ENCODE data around the gene ARVCF.
A peak's percentile ranks its signal among the peaks of the same experiment; 100 is the strongest.

ARVCF gene

DNA sequence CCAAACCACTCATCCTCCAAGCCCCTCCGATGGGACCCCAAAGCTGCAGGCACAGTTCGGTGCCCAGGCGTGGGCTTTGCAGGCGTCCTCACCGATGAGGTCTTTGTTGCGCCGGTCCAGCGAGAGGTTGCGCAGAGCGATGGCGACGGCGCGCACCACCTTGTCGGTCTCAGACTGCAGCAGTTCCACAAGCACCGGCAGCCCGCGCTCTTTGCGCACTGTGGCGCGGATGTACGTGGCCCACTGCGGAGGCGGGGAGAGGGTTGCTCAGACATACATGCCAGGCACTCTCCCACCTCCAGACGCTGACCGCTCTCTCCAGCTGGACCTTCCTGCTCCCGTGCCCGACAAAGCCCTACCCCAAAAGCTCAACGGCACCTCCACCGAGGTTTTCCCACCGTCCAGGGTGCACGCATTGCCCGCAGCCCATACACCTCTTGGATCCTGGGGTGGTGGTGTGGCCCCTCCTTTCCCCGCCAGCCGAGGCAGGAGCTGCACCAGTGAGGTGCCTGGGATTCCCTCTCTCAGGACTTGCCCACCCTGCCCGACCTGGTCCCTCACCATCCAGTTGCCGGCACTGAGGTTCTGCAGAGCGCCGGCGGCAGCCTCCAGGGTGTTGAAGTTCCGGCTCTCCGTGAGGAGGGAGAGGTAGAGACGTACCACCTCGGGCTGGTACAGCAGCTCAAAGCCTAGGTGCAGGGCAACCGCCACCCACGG lies 42.9 kb downstream of the ARVCF start:
- DNase-seq (ENCODE audit: low read depth, low spot score), result no peak

DNA sequence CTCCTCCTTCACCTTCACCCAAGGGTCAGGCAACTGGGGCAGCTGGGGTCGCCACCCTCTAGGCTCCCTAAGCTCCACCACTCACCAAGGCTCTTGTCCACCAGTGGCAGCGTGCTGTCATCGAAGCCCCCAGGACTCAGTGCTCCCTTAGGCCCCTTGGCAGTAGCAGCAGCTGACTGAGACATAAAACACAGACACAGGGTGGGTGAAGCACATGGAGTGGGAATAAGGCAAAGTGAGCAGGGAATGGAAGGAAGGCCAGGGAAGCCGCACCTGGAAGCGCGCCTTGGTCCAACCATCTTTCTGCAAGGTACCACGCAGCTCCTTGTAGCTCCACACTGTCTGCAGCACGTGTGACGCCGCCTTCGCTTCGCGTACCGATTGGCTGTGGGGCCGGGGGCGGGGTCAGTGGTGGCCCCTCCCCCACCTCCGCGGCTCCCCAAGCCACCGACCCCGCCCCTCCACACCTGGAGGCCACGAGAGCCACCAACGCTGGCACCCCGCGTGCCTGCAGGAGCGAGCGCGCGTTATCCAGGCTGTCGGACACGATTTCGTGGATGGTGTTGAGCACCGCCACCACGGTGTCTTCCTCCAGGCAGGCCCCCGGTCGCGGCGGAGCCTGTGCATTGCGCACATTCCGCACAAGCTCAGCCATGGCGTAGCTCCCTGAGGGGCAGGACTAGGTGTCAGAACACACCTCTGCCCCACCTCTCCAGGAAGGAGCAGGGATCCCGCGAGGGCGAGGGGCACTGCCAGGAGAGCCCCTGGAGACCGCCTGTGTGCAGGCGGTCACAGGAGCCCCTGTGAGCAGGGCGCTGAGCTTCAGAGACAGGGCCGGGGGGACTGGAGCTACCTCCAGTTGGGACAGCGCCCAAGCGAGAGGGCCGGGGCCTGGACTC lies 43.7 kb downstream of the ARVCF start:
- no peak for DNase-seq (ENCODE audit: low read depth, low spot score)

DNA sequence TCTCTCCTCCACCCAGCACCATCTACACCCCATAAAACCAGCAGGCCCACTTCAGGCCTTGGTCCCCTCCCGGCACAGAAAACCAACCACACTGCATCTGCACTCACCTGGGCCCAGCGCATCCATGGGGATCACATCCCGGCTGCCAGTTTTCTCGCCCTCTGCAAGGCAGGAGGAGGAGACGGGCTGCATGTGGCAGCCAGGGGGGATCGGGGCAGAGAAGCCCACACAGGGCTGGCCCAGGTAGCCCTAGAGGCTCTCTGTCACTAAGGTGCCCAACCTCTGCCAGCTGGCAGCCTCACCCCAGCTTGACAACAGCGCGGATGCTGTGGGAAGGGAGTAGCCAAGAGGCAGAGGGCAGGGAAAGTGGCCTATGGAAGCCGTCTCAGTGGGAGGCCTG lies 44.4 kb downstream of the ARVCF start:
- no peak for DNase-seq (ENCODE audit: low read depth, low spot score)

DNA sequence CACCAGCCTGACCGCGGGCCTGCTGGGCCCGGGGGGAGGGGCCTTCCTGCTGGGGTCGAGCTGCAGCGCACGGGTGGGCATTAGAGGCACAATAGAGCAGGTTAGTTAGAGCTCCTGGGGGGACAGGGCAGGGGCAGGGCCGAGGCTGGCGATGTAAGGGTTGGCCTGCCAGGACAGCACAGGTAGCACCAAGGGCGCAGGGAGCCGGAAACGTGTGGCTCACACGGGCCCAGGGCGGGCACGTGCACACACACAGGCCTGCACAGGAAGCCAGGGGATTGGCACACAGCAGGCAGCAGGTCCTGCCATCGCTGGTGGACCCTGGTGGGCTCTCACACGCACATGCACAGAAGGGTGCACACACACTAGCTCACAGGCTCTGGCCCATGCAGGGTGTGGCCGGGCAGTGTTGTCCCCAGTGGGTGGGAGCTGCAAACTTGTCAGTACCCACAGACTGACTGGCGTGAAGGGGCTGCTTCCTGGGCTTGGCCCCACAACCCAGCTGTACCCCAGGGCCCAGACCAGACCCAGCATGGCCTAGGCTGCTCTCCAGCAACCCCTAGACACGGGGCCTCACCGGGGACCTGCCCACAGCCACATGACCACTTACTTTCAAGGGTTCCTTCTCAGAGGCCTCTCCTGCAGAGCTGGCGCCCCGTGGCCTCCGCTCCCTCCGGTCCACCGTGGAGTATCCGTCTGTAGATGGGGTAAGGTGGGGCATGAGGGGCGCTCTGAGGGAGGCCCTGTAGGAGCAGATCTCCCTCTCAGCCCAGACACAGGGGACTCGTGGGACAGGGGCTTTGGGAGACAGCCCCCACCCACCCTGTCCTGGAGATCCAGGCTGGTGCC lies 45.1 kb downstream of the ARVCF start:
- no peak for DNase-seq (ENCODE audit: low read depth, low spot score)

DNA sequence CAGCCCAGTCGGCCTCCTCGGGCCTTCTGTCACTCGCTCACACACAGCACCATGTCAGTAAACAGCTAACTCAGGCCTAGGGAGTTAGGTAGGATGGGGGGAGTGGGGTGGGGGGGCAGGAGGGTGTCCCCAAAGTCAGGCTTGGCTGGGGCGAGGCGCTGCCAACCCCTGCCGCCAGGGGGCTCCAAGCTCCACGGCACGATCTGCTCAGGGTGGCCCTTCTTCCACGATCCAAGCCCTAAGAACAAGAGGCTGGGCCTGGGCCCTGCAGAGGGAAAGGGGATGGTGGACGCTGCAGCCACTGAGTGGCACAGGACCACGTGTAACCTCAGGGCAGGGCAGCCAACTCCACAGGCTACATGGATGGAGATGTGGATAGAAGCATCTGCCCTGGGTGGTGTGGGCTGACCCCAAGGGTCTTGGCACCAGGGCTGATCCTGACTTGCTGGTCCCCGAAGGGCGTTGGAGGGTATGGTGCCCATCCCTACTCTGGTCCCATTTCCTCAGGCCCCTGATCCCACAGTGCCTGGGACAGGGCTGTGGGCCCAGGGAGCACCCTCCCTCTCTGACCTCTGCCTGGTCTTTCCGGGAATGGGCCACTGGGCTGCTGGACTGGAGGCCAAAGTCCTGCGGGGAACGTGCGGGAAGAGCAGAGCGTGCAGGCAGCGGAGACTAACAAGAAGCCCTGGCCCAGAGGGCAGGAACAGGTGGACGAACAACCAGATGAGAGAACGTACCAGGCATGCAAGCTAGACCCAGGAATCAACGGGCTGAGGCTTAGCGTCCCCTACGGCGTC lies 45.9 kb downstream of the ARVCF start:
- DNase-seq (ENCODE audit: low read depth, low spot score), result peak; percentile 65

DNA sequence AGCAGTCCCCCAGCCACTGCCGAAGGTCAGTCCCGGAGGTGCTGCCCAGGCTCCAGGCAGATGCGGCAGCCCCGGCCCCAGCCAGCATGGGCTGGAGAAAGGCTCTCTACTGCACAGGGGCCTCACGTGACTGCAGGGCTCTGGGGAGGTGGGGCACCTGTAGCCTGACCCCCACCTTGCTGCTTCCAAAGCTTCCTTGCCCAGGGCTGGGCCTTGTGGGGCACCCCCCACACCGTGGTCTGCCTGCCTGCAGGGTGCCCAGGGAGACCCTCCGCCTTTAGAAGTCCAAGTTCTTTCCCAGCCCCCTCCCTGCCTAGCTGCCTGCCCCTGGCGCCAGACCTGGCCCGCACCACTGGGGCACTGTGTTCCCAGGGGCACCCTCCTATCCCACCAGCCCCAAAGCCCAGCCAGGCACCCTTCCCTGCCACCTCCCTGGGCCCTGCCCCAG lies 46.6 kb downstream of the ARVCF start:
- no peak for DNase-seq (ENCODE audit: low read depth, low spot score)

DNA sequence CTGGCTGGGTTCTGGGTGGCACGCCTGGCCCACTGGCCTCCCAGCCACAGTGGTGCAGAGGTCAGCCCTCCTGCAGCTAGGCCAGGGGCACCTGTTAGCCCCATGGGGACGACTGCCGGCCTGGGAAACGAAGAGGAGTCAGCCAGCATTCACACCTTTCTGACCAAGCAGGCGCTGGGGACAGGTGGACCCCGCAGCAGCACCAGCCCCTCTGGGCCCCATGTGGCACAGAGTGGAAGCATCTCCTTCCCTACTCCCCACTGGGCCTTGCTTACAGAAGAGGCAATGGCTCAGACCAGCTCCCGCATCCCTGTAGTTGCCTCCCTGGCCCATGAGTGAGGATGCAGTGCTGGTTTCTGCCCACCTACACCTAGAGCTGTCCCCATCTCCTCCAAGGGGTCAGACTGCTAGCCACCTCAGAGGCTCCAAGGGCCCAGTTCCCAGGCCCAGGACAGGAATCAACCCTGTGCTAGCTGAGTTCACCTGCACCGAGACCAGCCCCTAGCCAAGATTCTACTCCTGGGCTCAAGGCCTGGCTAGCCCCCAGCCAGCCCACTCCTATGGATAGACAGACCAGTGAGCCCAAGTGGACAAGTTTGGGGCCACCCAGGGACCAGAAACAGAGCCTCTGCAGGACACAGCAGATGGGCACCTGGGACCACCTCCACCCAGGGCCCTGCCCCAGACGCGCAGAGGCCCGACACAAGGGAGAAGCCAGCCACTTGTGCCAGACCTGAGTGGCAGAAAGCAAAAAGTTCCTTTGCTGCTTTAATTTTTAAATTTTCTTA lies 47.3 kb downstream of the ARVCF start:
- DNase-seq (ENCODE audit: low read depth, low spot score), result no peak

DNA sequence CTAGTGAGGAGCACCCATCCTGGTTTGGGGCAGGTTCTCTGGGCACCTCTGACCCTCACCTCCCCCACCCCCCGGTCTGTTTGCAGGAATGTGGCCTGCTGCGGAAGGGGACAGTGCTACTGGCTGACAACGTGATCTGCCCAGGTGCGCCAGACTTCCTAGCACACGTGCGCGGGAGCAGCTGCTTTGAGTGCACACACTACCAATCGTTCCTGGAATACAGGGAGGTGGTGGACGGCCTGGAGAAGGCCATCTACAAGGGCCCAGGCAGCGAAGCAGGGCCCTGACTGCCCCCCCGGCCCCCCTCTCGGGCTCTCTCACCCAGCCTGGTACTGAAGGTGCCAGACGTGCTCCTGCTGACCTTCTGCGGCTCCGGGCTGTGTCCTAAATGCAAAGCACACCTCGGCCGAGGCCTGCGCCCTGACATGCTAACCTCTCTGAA lies 48.2 kb downstream of the ARVCF start:
- no peak for DNase-seq (ENCODE audit: low read depth, low spot score)

DNA sequence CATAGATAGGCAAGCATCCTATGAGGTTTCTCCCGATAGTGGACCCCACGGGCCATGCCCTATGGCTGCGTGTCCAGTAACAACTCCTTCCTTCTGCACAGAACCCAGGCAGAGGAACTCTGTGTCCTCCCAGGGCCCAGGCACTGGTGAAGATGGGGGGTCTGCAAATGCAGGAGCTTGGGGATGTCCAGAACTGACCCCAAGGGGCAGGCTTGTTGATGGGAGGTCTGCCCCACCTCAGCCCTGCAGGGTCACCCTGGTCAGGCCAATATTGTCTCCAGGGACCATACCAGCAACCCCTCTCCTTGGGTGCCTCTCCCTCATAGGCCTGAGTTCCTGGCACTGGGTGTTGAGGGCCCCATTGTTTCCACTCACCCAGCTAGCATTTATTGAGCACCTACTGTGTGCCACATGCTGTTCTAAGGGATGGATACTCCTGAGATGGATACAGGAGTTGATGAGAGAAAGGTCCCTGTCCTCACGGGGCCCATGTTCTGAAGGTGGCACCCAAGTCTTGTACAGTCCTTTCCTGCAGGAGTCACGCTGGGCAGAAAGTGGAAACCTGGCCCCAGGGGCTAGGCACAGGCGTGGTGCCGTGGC lies 48.7 kb downstream of the ARVCF start:
- DNase-seq (ENCODE audit: low read depth, low spot score), result no peak

DNA sequence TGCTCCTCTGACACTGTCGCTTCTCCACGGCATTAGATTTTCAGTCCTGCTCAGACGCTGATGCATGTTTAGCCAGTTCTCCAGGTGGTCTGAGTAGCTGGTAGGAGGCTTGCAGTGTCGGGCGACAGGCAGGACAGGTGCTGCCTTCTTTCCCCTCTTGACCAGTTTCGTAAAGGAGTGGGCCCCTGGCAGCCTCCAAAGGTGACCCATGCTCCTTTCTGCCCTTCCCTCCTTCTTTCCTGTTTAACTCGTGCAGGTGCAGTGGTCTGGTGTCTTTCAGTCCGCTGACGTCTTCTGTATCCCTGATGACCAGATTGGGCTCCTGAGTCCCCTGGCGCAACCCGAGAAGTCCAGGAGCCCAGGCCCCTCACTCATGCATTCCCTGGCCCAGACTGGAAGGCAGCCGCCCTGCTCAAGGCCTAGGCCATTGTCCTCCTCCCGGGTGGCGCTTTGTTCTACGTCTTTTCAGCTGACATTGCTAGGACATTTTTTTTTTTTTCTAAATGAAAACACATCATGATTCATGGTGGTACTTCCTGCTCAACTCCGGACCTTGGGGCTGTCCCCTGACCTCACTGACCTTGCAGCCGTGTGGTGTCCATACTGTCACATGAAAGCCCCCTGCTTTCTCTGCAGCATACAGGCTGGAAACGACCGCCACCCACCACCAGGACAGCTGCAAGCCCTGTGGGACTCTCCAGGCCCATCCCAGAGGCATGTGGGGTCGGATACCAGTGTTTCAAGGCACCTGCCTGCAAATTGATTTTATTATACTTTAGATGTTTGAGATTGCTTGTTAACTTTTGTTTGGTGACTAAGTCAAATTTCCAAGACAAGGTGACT lies 49.5 kb downstream of the ARVCF start:
- DNase-seq (ENCODE audit: low read depth, low spot score), result no peak

DNA sequence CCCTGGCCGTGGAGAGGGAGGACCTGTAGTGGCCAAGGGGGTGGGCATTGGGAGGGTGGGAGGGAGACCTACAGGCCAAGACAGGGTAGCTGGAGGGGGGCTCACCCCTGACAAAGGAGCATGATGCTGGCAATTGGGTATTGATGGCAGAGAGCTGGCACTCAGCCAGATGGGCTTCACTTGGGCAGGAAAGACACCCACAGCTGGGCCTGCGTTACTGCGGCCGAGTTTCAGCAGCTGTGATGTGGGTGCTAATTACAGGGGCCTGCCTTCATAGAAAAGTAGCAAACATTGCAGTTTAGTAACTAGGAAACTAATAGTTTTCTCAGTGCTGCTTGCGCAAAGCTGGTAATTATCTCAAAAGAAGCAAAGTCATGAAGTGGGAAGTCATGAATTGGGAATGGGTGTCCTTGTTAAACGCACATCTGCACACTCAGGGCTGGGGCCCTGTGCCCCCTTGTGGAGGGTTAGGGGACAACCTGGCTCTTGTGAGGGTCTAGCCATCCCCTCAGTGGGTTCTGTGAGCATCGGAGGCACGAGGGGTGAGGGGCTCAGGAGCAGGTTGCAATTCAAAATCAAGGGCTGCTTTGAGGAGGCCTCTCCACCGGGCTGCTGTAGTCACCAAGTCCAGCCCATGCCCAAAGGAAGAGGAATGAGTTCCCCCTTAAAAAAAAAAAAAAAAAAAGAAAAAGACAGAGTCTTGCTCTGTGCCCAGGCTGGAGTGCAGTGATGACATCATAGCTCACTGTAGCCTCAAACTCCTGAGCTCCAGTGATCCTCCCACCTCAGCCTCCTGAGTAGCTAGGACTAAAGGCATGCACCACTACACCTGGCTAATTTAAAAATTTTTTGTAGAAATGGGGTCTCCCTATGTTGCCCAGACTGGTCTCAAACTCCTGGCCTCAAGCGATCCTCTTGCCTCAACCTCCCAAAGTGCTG lies 50.6 kb downstream of the ARVCF start:
- no peak for DNase-seq (ENCODE audit: low read depth, low spot score)

DNA sequence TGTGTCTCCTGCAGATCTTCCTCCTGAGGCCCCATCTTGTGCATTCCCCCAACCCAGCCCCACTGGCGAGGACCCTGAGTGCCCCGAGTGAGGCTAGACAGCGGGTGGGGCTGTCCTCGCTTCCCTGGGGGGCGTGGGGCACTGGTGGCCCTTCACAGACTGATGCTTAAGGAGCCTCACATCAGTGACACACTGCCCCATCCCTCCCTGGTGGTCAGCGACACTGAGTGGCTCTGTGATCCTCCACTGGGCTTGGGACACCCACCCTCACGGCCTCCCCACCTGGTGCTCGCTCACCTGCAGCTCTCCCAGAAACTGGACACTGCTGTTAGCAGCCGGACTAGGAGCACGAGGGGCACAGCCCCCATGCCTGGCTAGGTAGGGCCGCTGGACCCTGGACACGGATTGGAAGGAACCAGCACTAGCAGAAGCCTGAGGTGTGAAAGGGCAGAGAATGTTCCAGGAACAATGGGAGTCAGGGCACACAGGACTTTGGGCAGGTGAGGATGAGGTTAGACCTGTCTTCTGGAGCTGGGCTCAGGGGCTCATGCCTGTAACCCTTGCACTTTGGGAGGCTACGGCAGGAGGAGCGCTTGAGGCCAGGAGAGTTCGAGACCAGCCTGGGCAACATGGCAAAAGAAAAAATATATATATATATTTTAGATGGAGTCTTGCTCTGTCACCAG lies 51.8 kb downstream of the ARVCF start:
- DNase-seq (ENCODE audit: low read depth, low spot score), result no peak

DNA sequence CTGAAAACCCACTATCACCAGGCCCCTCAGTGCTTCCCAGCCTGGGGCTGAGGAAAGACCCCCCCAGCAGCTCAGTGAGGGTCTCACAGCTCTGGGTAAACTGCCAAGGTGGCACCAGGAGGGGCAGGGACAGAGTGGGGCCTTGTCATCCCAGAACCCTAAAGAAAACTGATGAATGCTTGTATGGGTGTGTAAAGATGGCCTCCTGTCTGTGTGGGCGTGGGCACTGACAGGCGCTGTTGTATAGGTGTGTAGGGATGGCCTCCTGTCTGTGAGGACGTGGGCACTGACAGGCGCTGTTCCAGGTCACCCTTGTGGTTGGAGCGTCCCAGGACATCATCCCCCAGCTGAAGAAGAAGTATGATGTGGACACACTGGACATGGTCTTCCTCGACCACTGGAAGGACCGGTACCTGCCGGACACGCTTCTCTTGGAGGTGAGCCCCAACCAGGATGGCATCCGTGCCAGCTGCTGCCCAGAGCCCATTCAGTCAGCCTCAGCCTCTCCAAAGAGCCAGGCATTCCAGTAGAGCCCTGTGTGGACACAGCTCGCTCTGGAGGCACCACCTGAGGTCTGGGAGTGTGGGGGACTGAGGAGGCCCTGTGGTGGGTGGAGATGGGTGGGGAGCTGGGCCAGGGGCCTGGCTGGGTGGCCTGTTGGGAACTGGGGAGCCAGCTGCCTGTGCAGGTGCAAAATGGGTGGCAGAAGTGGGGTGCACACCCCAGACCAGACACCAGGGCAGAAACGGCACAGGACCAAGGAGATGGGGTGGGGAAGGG lies 52.6 kb downstream of the ARVCF start:
- DNase-seq (ENCODE audit: low read depth, low spot score), result no peak

DNA sequence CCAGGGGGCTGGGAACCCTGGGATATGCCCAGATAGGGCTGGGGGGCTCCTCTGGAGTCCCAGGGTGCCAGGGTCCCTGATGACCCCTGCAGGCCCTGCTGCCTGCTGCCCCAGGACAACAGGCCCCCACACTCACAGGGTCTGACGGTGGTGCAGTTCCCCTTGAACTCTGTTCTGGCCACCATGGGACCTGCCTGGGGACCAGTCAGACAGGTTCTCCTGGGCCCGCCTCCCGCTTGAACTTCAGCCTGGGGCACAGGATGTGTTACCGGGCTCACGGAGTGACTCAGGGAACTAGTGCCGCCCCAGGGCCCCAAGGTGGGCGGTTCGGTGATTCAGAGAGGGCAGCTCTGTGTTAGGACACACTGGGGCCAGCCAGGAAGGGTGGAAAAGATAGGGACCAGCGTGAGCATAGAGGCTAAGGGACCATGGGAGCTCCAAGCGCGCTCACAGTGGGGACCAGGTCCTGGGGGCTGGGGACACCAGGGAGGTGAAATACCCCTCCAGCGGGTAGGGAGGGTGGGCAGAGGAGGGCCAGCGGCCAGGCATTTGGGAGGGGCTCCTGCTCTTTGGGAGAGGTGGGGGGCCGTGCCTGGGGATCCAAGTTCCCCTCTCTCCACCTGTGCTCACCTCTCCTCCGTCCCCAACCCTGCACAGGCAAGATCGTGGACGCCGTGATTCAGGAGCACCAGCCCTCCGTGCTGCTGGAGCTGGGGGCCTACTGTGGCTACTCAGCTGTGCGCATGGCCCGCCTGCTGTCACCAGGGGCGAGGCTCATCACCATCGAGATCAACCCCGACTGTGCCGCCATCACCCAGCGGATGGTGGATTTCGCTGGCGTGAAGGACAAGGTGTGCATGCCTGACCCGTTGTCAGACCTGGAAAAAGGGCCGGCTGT lies 53.5 kb downstream of the ARVCF start:
- DNase-seq (ENCODE audit: low read depth, low spot score), result no peak

DNA sequence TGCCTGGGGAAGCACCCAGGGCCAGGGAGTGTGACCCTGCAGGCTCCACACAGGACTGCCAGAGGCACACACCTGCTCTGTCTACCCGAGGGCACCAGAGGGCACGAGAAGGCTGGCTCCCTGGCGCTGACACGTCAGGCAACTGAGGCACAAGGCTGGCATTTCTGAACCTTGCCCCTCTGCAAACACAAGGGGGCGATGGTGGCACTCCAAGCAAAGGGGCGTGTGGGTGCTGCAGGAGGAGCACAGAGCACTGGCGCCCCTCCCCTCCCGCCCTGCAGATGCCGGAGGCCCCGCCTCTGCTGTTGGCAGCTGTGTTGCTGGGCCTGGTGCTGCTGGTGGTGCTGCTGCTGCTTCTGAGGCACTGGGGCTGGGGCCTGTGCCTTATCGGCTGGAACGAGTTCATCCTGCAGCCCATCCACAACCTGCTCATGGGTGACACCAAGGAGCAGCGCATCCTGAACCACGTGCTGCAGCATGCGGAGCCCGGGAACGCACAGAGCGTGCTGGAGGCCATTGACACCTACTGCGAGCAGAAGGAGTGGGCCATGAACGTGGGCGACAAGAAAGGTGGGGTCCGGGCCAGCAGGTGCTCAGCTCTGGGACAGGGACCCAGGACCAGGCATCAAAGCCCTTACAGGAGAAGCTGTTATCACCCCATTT lies 54.2 kb downstream of the ARVCF start:
- peak; percentile 36 for DNase-seq (ENCODE audit: low read depth, low spot score)
